VCaP (cell line): Measurements from ENCODE around the gene PTPRA.

Experiments
- H3K27ac ChIP-seq: fragments of 450-650 bp; 2 replicates; pipeline ENCODE4 v1.5.1; 2017
- CTCF ChIP-seq: fragments of 450-650 bp; conservative IDR thresholded peaks from 2 replicates; pipeline ENCODE4 v1.5.1; 2017; ENCODE audit warnings: mild to moderate bottlenecking, moderate library complexity

PTPRA gene

DNA sequence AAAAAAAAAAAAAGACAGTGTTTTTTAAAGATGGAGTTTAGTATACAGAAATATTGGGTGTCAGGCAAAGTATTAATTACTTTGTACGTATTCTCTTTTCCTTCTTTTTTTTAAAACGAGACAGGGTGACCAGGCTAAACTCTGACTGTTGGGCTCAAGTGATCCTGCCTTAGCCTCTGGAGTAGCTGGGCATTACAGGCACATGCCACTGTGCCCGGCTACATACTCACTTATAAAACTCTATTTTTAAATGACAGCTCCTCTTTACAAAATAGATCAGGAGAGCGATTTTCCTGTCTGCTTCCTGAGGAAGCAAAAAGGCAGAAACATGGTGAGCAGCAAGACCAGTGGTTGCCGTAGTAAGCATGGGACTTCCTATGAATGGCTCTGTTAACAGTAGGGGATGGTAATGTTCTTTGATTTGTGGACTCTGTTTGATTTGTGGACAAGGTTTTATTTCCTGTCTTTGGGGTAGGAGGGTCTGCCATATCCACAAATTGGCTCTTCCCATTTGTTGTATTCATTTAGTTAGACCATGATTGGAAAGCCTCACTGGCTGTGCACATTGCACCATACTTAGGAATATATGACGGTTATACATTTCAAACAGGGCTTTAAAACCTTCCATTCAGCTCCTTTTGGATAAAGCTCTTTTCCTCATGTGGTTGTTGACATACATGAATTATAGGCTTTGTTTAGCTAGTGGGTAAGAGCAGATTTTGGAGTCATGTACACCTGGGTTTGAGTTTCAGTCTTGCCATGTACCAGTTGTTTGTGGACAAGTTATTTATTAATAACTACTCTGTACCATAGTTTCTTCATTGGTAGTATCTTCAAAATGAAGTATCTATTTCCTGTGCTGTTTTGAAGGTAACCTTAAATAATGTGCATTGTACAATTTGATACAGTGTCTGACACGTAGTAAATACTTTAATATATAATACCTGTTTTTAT lies 45.1 kb downstream of the PTPRA start:
- H3K27ac ChIP-seq = no peak overlapping the region
- no peak for TF ChIP-seq CTCF

GRCh38 chr20:2919518-2920245 lies 46.4 kb downstream of the PTPRA start:
- no peak for TF ChIP-seq CTCF
- no peak overlapping the region for H3K27ac ChIP-seq

DNA sequence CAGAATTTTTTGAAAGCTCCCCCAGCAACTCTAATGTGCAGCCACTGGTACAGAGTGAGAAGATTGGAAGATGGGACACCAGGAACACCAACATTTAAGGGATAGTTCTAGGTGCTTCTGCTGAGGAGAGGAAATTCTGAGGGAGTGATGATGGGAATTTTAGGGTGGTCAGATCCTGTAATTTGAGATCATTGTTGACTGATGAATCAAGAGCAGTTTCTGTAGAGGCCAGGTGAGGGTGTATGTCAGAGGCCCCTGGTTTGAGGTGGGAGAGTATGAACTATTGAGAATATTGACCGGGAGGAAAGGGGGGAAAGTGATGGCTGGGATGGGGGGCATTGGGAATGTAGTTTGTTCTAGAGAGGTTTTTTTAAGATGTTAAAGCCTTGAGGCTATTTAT lies 47.2 kb downstream of the PTPRA start:
- TF ChIP-seq CTCF = no peak
- no peak overlapping the region for H3K27ac ChIP-seq

GRCh38 chr20:2921506-2921905 lies 48.2 kb downstream of the PTPRA start:
- no peak for TF ChIP-seq CTCF
- no peak overlapping the region for H3K27ac ChIP-seq

GRCh38 chr20:2922957-2923356 lies 49.7 kb downstream of the PTPRA start:
- H3K27ac ChIP-seq = no peak overlapping the region
- no peak for TF ChIP-seq CTCF

GRCh38 chr20:2930538-2930937 lies 57.3 kb downstream of the PTPRA start:
- no peak overlapping the region for H3K27ac ChIP-seq
- no peak for TF ChIP-seq CTCF

DNA sequence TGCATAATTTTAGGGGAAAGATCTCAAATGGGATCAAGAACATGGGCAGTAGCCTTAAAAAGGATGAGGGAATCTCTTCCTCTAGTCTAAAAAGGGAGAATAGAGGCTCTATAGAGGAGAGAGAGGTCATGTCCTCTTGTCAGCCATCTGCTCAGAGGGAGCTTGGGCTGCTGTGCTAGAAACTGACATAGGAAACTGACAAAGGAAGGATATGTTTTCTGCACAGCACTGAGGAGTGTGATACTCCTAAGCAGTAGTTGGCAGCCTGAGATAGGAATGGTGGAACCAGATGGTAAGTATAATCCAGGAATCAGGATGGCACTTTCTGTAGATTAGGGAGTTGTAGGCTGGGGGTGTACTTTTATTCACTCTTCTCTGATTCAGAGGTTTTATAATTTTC lies 59.2 kb downstream of the PTPRA start:
- H3K27ac ChIP-seq = no peak overlapping the region
- no peak for TF ChIP-seq CTCF
